NCI-H2196 treated with DMSO at 0.1 percent for 48 hours (cell line): ENCODE results near the gene FOXD2.

Experiments used
- DNase-seq: peaks from one replicate; lab custom pipeline; 2025; ENCODE audit not compliant: unreplicated experiment; lab: John Stamatoyannopoulos, UW

The FOXD2 gene

DNA sequence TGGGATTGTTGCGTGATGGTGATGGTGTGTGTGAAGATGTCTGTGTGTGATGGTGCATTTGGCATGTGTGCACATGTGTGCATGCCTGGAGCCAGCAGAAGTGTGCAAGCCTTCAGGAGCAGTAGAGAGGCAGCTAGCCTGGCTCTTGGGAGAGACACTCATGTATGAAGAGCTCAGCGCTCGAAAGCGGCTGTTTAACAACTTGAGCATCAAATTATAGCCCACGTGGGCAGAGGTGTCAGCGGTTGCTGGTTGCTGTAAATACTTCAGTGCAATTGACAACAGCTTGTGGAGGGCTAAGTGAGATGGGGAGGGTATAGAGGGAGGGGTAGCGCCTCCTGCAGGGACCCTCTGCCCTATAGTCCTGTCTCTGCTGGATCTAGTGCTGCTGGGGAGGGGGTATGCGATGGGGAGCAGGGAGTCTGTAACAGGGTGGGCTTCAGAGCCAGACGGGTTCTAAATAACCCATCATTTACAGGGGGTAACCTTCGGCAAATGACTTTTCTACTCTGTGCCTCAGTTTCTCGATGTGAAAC is 21.5 kb downstream of the FOXD2 start:
- DNase-seq, result no peak

DNA sequence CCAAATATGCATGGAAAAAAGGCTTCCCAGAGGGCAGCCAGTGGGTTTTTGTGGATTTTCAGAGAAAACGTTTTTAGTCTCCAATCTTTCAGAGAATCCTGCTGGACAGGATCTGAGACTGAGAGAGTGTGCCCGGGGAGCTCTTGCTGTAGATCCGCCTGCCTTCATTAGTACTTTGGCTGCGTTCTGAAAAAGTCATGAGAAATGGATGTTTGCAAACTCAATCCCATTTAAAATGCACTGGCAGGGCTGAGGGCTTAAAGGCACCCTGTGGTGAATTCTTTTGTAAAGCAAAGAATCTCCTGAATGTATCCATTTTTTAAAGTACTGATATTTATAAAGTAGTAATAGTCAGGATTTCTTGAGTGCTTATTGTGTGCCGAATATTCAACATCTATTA is 22.2 kb downstream of the FOXD2 start:
- no peak for DNase-seq

DNA sequence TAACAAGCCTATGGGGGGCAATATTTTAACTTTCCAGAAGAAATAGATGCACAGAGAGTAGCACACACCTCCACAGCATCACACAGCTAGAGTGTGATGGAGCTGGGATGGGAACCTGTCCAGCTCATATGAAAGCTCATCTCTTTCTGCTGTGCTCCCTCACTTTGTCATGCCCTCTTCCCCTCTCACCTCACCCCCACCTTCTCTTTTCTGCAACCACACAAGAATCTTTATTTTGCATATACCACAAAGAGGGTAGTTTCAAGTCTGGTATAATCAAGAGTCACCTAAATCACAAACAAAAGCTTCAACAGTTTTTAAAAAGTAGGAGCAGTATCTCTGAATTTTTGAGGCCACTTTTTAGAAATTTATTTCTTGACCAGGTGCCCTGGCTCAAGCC is 22.6 kb downstream of the FOXD2 start:
- DNase-seq, result no peak

DNA sequence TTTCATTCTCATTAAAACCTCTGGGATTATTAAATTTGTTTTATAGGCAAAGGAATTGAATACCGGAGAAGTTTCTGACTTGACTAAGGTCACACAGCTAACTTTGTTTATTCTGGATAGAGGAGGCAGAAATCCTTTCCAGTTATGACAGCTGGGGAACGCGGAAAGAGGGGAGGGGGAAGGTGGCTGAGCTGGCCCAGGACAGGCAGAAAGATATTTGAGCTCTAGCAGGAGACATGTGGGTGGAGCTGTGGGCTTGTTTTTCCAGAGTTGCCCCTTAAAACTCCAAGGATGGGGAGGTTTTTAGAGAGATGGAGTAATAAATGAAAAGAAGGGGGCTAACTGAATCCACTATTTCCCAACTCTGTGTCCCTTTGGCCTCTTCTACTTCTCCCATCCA is 27.8 kb downstream of the FOXD2 start:
- no peak for DNase-seq

DNA sequence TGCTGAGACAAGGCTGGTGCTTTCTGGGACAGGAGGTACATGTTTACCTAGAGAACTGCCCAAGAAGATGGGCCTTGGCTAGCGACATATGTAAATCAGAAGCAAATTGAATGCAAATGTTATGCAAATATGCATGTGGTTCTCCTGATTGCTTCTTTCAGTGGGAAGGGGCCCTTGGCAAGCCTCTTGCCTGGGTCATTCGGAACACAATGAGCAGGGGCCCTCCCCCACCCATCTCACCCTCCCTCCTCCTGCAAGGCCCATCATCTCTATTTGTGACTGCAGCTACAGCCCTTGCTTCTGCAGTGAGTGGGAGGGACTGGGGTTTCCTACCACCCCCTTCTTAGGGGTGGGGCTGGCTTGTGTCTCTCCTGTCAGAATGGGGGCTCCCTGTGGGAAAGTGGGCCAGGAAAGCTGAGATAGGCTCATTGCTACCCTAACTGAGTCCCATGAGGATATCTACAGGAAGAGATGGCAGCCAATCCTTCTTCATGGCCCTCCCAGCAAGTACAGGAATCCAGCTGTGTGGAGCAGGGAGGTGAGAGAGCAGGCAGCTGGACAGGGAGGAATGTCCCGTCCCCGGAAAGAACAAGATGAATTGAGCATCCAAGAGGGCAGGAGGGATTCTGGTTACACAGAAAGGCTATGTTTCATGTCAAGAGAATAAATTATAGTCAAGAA is 31.0 kb downstream of the FOXD2 start:
- no peak for DNase-seq

DNA sequence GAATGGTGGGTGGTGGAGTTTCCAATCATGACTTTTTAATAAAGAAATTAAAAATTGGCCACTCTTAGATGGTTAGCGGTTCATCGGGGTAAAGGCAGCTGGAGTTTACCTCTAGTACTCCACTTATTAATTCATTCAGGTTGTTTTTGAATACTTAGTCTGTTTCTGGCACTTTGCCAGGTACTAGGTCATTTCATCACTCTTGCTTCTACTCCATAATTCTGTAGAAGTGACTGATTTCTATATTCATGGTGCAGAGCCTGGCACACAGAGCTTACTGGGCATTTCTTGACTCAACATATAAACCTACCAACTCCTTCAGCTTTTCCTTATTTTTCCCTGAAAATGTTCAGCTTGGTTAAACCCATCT is 31.5 kb downstream of the FOXD2 start:
- no peak for DNase-seq

DNA sequence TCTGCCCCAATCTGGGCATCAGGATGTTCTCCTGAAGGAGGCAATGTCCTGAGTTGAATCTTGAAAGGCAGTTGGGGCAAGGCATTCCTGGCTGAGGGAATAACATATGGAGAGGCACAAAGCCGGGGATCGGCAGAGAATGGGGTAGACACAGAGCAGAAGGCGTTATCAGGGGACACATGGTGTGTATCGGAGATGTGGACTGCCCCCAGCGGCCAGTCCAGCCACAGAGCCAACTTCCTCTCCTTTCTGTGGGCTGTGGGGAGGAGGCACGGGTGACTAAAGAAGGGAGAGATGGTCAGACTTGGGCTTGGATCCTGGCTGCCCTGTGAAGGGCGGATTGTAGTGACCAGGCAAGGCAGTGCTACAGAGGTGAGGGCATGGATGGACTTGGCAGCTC is 32.1 kb downstream of the FOXD2 start:
- DNase-seq, result no peak

DNA sequence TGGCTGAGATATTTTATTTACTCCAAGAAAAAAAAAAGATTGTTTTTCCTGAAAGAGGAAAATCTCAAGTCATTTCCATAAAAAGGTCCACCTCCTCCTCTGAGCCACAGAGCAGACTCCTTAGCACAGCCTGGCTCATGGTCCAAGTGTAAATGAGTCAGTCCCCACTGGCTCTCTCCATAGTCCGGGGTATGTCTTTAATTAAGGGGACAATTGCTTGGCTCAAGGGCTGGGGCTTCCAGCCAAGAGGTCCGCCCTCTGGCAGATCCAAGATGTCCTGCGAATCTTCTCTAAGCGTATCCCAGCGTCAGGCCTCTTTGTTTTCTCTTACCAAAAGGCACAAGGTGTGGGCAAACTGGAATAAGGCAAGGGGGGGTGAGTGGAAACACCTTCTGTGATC is 33.3 kb downstream of the FOXD2 start:
- no peak for DNase-seq

DNA sequence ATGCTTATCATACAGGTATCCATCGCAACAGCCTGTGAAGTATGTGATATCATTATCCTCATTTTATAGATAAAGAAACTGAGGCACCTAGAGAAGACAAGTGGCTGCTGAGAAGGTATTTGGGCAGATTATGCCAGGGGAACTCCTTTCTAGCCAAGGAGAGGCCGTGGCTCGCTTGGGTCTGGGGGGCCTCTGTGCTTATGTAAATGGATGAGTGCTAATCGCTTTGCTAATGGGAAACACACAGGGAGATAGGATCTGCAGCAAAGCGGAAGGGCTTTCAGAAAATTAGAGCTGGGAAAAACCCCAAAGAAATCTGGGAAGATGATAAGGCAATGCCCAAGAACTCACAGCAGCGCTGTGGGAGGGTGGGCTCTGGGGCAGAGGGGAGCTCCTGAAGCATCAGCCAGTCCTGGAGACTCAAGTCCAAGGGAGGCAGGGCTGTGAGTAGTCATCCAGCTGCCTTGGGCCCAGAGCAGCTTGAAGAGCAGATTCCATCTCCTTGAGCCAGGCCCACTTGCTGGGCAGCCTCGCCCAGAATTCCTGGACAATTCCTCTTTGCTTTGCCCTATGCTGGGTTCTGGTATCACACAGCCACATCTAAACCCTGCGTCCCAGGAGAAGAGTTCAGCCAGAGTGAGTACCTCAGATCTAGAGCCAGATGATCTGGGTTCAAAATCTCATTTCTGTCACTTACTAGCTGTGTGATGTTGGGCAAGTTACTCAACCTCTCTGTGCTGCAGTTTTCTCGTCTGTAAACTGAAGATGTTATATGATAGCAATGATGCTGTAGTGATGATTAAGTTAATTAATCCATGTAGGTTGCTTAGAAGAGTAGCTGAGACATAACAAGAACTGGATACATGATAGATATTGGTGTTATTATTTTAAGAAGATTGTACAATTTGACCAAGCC is 36.7 kb downstream of the FOXD2 start:
- DNase-seq, result no peak

DNA sequence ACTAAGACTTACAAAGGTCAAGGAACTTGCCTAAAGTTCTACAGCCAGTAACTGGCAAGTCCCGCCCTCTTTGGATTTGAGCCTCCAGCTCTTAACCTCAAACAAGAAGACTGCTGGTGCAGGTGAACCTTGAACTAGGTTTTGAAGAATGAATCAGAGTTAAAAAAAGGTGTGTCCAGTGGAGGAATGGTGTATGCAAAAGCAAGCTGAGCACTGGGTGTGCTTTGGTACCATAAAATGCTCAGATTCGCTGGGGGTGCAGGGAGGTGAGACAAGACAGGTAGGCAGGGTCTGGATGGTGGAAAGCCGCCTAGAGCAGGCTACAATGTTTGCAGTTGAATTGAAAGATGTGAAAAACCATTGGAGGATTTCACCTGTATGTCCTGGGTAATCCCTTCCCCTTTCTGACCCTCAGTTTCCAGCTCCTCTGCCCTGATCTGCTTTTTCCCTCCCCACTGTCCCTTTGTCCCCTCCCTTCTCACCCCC is 39.8 kb downstream of the FOXD2 start:
- no peak for DNase-seq

DNA sequence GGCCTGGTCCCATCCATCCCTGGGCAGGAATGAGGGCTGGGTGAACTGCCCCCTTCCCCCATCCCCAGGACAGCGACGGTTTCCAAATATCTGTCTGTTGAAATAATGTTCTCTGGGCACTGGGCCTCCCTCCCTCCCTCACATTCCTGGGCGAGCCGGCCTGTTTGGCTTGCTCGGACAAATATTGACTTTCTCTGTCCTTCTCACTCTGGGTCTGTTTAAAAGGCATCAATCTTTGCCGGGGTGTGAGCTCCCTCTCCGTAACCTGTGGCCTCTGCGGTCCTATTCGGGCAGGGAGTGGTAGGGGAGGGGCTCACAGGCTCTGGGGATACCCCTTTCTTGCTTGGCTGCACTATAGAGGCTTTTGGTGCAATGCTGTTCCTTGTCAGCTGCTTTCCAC is 40.2 kb downstream of the FOXD2 start:
- DNase-seq, result no peak

DNA sequence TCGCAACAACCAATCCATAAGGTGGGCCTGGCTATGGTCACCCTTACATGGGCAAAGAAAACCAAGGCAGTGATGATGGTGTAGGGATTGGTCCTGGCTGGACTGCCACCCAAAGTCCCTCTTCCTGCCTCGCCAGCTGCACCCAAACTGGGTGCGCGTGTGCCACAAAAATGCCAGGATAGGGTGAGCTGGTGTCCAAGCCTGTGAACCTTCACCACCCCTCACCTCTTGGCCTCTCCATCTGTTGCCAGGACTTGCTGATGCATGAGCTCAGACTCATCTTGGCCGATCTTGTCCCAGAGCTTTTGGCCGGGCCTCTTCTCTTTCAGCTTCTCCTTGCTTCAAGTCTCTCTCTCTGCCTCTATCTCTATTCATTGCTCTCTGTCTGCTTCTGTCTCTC is 41.8 kb downstream of the FOXD2 start:
- no peak for DNase-seq

DNA sequence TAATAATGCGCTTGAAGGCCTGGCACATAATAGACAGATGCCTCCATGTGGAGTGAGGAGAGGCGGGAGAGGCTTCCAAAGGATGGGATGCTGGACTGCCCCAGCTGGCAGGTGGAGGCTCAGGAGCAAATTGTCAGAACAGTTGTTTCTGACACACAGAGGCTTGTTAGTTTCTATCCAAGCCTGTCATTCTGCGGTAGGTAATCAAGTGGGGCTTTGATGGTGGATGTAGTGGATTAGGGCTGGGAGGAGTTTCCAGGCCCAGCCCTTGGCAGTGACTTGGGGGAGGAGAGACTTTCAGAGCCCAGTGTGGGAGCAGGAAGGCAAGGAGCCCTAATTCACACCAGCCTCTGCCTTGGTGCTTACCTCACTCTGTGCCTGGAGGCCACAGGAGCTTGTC is 44.1 kb downstream of the FOXD2 start:
- no peak for DNase-seq

DNA sequence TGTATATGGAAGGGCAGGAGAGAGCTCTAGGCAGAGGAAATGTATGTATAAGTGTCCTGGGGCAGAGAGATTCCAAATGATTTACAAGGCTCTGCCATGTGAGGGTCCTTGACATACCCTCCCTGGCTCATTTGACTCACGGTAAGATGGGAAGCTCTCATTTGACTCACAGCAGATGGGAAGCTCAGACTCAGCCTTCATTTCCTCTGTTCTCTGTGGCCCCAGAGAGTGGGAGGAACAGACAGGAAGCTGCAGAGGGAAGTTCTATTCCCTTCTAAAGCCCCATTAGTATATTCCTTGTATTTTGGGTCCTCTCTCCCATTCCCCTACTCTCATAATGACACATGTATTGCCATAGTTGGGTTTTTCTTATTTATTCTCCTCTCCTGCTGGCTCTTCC is 44.9 kb downstream of the FOXD2 start:
- DNase-seq, result no peak

DNA sequence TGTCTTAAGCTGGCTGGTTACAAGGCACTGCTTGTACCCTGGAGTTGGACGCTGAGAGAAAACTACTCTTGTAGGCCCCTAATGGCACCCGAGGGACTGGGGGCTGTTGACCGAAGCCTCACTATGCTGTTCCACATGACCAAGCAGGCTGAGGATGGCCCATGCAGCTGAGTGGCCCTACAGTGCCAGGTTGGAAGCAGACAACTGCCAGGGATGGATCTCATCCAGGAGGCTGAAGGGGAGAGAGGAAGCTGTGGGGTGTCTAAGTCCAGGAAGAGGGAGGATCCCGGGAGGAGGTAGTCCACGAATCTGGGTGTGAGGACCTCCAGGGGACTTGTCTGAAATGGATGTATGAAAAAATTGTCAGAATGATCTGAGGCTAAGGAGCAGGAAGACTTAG is 45.8 kb downstream of the FOXD2 start:
- no peak for DNase-seq

DNA sequence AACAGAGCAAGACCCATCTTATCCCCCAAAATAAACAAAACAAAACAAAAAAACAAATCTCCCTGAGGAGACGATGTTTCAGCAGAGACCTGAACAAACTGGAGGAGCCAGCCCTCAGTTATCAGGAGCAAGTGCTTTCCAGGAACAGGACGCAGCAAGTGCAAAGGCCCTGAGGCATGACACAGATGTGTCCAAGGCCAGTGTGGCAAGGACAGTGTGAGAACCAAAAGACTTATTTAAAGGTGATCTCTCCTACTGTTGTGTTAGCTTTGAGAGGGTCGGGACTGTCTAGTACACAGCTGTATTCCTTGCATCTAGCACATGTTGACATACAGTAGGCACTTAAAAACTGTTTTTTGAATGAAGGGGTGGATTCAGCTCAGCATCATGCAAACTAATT is 48.0 kb downstream of the FOXD2 start:
- DNase-seq, result no peak

DNA sequence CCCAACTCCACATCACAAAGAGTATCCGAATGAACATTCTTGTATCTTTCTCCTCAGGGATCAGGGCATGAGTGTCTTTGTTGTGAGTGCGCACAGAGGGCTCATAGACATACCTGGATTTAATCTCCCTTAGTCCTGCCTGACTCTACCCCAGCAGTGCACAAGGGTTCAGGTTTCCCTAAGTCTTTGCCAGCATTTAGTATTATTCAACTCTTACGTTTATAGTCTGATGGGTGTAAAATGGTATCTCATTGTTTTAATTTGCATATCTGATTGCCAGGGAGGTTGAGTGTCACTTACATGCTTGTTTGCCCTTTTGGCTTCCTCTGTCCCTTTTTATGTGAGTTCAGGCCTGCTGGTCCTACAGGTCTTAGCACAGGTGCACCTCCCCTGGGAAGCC is 49.5 kb downstream of the FOXD2 start:
- no peak for DNase-seq

DNA sequence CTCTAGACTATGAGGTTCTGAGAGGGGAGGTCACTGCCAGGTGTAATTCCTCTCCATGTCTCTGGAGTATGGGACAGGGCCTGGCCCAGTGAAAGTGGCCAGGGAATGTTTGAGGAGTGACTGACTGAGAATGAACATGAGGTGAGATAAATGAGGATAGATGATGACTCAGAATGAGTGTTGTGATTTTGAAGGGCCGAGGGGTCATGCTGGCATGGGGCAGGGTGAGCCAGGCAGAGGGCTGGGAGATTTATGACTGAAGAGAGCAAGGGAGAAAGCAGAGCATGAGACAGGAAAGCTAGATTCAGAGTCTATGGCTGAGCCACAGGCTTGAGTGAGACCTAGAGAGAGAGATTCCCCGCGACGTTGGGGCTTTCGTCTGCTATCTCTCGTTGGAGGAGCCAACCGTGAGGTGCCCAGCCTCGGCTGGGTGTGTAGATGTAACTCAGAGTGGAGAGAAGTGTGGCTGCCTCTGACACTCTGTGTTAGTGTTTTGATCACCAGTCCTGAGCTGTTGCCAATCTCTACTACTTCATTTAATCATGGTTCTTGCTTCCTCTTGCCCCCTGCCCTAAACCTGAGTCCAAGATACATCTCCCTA is 50.1 kb downstream of the FOXD2 start:
- no peak for DNase-seq
